Activated CD8-positive, alpha-beta memory T cell treated with anti-CD3 and anti-CD28 coated beads for 4 hours (primary cell): ENCODE results near the gene PSMB9.

Source experiments
- DNase-seq, 2 donors: peaks; one replicate each; pipeline ENCODE4 v3.0.0-alpha.2; 2020; ENCODE audit warnings: low read depth in 2 of 2

Gene PSMB9

DNA sequence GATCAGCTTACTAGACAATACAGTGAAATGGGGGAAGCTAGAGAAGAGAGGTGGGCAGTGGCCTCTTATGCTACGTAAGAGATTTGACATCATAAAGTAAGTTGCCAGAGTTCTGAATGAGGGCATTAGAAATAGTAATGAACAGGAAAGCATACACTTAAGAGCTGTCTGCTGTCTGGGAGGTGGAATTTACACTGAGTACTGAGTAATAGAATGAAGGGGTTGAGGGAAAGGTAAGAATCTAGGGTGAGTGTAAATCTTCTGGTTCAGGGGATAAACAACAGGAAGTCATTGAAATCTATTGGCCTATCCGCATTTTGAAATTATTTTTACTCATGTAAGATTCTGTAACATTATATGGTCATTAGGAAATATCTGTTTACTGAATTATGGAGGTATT is 51.1 kb downstream of the PSMB9 start:
- no peak for DNase-seq

DNA sequence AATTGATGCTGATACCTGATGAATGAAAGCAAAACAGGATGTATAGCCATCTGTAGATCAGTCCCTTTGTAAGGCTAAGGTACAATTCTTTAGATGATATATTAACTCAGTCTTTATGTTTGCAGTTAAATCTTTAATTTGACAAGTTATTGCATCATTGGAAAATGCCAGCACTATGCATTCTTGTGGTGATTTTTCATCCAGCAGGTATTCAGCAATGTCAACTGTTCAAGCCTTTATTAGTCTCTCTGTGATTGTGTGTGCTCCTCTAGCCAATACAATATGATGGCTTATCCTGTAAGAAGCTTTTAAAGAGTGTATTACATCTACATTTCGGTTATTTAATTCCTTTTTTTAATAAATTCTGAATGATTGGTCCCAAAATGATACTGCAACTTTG is 52.5 kb downstream of the PSMB9 start:
- DNase-seq = no peak

DNA sequence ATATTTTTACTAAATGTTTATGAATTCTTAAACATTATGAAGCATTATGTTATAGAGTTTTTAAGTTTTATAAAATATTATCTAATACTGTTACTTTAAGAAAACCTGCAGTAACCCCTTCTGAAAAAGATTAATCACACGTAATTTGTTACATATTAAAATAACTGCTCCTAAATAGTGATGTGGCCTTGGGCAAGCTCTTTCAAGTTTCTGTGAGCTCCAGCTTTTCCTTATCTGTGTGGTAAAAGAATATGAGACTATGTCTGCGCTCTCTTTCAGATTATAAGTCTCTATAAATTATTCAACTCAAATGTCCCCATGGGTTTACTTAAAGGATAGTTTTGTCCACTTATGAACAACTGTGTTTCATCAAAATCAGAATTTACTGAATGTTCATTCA is 54.9 kb downstream of the PSMB9 start:
- no peak for DNase-seq
